ENCODE results near the gene MAL.

GRCh38 chr2:95087379-95087778 is 61.9 kb downstream of the MAL start:
- TF ChIP-seq CTCF (IDR thresholded peaks at IDR 0.05): no peak
- TF ChIP-seq POLR2A (IDR thresholded peaks at IDR 0.05): no peak
- TF ChIP-seq POLR2AphosphoS5 (IDR thresholded peaks at IDR 0.05): no peak

All from prostate gland (tissue), 2 donors.